Endothelial cell of umbilical vein (primary cell): Measurements from ENCODE around the gene TRIM36. TPM values are rescaled to one million over a fixed set of nuclear protein-coding genes. Genes with fewer than 3 reads are reported as not detected.

Experiments
- BruUV-seq: library from RNA; stranded (reverse); fragments of 400-500 nt; replicated peaks from 2 replicates; lab custom pipeline; 2021; lab: Mats Ljungman, UMichigan
- CTCF ChIA-PET: fragments of 300-600, 350-600 bp; sonication (Branson Sonifier 250); formaldehyde crosslinking; loops from one replicate; lab custom pipeline; 2021; ENCODE audit warnings: antibody characterized with exemption, inconsistent platforms; lab: Charles Lee
- POLR2A ChIA-PET: fragments of 300-600, 350-600 bp; sonication (Branson Sonifier 250); formaldehyde crosslinking; loops from one replicate; lab custom pipeline; 2021; ENCODE audit warnings: antibody characterized with exemption, inconsistent platforms; lab: Charles Lee
- DNase-seq: peaks from one replicate; pipeline ENCODE4 v3.0.0-alpha.2; 2011; ENCODE audit warnings: low read depth, low spot score
- FAIRE-seq: peaks from 2 replicates; lab custom pipeline; 2011; peaks lifted over from hg19 to GRCh38; lab: Jason Lieb, UNC
- H2AFZ ChIP-seq: 2 replicates; pipeline ENCODE4 v1.6.0; 2012; ENCODE audit warnings: low read depth, low read length, control low read depth, inconsistent platforms
- H3K27ac ChIP-seq: 2 replicates; pipeline ENCODE4 v1.5.1; 2011; ENCODE audit warnings: low read depth, mild to moderate bottlenecking, control low read depth, low read length, moderate library complexity; ENCODE audit not compliant: insufficient read depth
- H3K27me3 ChIP-seq, 2 experiments: 2 replicates each; pipeline versions ENCODE4 v1.6.0 to v1.6.1; 2011; ENCODE audit warnings: low read length in 2 of 2, mixed read lengths in 1 of 2; ENCODE audit not compliant: control insufficient read depth in 2 of 2, insufficient read depth in 2 of 2
- H3K36me3 ChIP-seq, 2 experiments: 2 replicates in 1 of 2; 3 replicates in 1 of 2; pipeline ENCODE4 v1.5.1; 2011; ENCODE audit warnings: low read length in 2 of 2, mild to moderate bottlenecking in 1 of 2, moderate library complexity in 1 of 2; ENCODE audit not compliant: control insufficient read depth in 2 of 2, insufficient read depth in 2 of 2; ENCODE audit errors: extremely low read depth in 1 of 2
- H3K4me1 ChIP-seq: 3 replicates; pipeline ENCODE4 v1.5.1; 2011; ENCODE audit warnings: mild to moderate bottlenecking, low read length; ENCODE audit not compliant: control insufficient read depth, insufficient read depth; ENCODE audit errors: extremely low read depth
- H3K4me2 ChIP-seq: 2 replicates; pipeline ENCODE4 v1.6.1; 2011; ENCODE audit warnings: low read length, control low read depth, mixed read lengths; ENCODE audit not compliant: insufficient read depth
- H3K4me3 ChIP-seq, 3 experiments: fragments of 200-600 bp in 1 of 3; sonication (generic), shearing (Covaris generic) in 1 of 3; replicated peaks in 1 of 3; 2 replicates each; pipeline ENCODE4 v1.5.1; 2011 to 2016; ENCODE audit warnings: control low read depth in 3 of 3, low read length in 3 of 3, mild to moderate bottlenecking in 2 of 3, inconsistent platforms in 1 of 3, low read depth in 1 of 3, moderate library complexity in 1 of 3; ENCODE audit not compliant: insufficient read depth in 1 of 3
- H3K79me2 ChIP-seq: 2 replicates; pipeline ENCODE4 v1.6.0; 2012; ENCODE audit warnings: low read length, inconsistent platforms; ENCODE audit not compliant: control insufficient read depth, insufficient read depth
- H3K9ac ChIP-seq: replicated peaks from 2 replicates; pipeline ENCODE3; 2011; ENCODE audit warnings: low read length, control low read depth; ENCODE audit not compliant: insufficient read depth; ENCODE audit errors: extremely low read depth
- H3K9me1 ChIP-seq: replicated peaks from 3 replicates; pipeline ENCODE4 v1.6.0; 2011; ENCODE audit warnings: mild to moderate bottlenecking, low read length; ENCODE audit not compliant: control insufficient read depth, insufficient read depth; ENCODE audit errors: extremely low read depth
- H3K9me3 ChIP-seq: replicated peaks from 2 replicates; pipeline ENCODE4 v1.5.1; 2012; ENCODE audit warnings: low read length, inconsistent platforms; ENCODE audit not compliant: control insufficient read depth, insufficient read depth
- H4K20me1 ChIP-seq: replicated peaks from 2 replicates; pipeline ENCODE3; 2011; ENCODE audit warnings: mild to moderate bottlenecking, low read length; ENCODE audit not compliant: control insufficient read depth, insufficient read depth; ENCODE audit errors: extremely low read depth
- CTCF ChIP-seq, 2 donors: IDR thresholded peaks; 1 replicate in 1 of 2; 2 replicates in 1 of 2; pipeline ENCODE4 v1.5.1; 2011; ENCODE audit warnings: low read length in 2 of 2, mild to moderate bottlenecking in 2 of 2, moderate library complexity in 2 of 2, control low read depth in 1 of 2, inconsistent platforms in 1 of 2, low read depth in 1 of 2; ENCODE audit not compliant: insufficient read depth in 1 of 2; ENCODE audit errors: extremely low read depth in 1 of 2
- EZH2 ChIP-seq: IDR thresholded peaks from 2 replicates; pipeline ENCODE4 v1.6.1; 2012; ENCODE audit warnings: borderline replicate concordance, low read depth, mild to moderate bottlenecking, moderate library complexity, low read length, inconsistent platforms; ENCODE audit not compliant: severe bottlenecking
- FOS ChIP-seq: IDR thresholded peaks from 2 replicates; pipeline ENCODE4 v1.6.1; 2011; ENCODE audit warnings: mild to moderate bottlenecking, low read length, moderate library complexity, borderline replicate concordance; ENCODE audit not compliant: insufficient read depth
- GATA2 ChIP-seq: IDR thresholded peaks from 2 replicates; pipeline ENCODE4 v1.7.0; 2011; ENCODE audit warnings: low read depth, mild to moderate bottlenecking, moderate library complexity, mixed read lengths, low read length; ENCODE audit not compliant: insufficient read length, insufficient read depth
- JUN ChIP-seq: IDR thresholded peaks from 2 replicates; pipeline ENCODE4 v1.6.1; 2011; ENCODE audit warnings: borderline replicate concordance, low read depth; ENCODE audit not compliant: insufficient read length, insufficient read depth
- MAX ChIP-seq: IDR thresholded peaks from 2 replicates; pipeline ENCODE4 v1.6.1; 2011; ENCODE audit not compliant: insufficient read depth, insufficient read length
- MYC ChIP-seq: IDR thresholded peaks from one replicate; pipeline ENCODE4 v1.6.1; 2011; ENCODE audit warnings: mild to moderate bottlenecking, low read depth, low read length
- POLR2A ChIP-seq: IDR thresholded peaks from 2 replicates; pipeline ENCODE4 v1.6.1; 2012; ENCODE audit warnings: low read depth, mild to moderate bottlenecking, control low read depth, low read length
- POLR2AphosphoS5 ChIP-seq: IDR thresholded peaks from 2 replicates; pipeline ENCODE4 v1.6.1; 2012; ENCODE audit warnings: low read depth, mild to moderate bottlenecking, control low read depth, low read length, moderate library complexity; ENCODE audit not compliant: insufficient read depth
- dilution Hi-C: fragments of 300-500 bp; cut with MboI; formaldehyde crosslinking; loops from one replicate; pipeline ENCODE4 v1.15.0; 2019; ENCODE audit warnings: low sequenced_read_pairs; ENCODE audit not compliant: extremely low pct_ligation_motif_present
- intact Hi-C: fragments of 100-400 bp; cut with micrococcal nuclease; formaldehyde crosslinking; loops from one replicate; pipeline ENCODE4 v1.10.0; 2022
- polyA plus RNA-seq, 4 experiments: library from polyadenylated mRNA; depleted of rRNA in 3 of 4; stranded (reverse) in 3 of 4; unstranded in 1 of 4; fragments of >200 nt; gene quantifications; 2 replicates each; pipeline versions ENCODE4 v1.2.1 to v1.2.3, GENCODE V29; 2011 to 2012; ENCODE audit warnings: missing spikeins in 1 of 4
- total RNA-seq: library from RNA; stranded (reverse); gene quantifications from 2 replicates; pipeline ENCODE4 v1.2.3, GENCODE V29; 2021

The TRIM36 gene
- total and polyA plus RNA-seq, 2 donors (not counting 3 experiments of a cell fraction or from before 2014, with no cell fraction given) = 0.76 to 1.2 TPM

GRCh38 chr5:115196161-115196560, 26.5 kb upstream of the TRIM36 start:
- no peaks in the 10 kb centered on the region for H3K9me1 ChIP-seq
- TF ChIP-seq EZH2 (no peak), POLR2A (no peak), JUN (no peak), POLR2AphosphoS5 (no peak), GATA2 (no peak), MAX (no peak), MYC (no peak), FOS (no peak), CTCF (IDR thresholded peaks at IDR 0.05; ENCODE audit: extremely low read depth in 1 of 2, insufficient read depth in 1 of 2, low read depth in 1 of 2, low read length in 2 of 2) (no peak)
- no peaks in the 10 kb centered on the region for H3K36me3 ChIP-seq
- no peak overlapping the region for H3K27ac ChIP-seq
- no peaks in the 10 kb centered on the region for H3K9me3 ChIP-seq
- FAIRE-seq = no peak
- no peaks in the 10 kb centered on the region for H3K79me2 ChIP-seq
- no peak for DNase-seq
- H3K4me3 ChIP-seq = no peak overlapping the region
- H4K20me1 ChIP-seq = no peaks in the 10 kb centered on the region
- ChIA-PET POLR2A (no interaction called here), CTCF (no interaction called here)
- no peak overlapping the region for H2AFZ ChIP-seq
- no peaks in the 10 kb centered on the region for H3K4me1 ChIP-seq
- intact Hi-C loops (no loop called here), dilution Hi-C loops (no loop called here)
- H3K27me3 ChIP-seq = no peaks in the 10 kb centered on the region
- H3K4me2 ChIP-seq = no peak overlapping the region
- no TSS peak for BruUV-seq
- no peak overlapping the region for H3K9ac ChIP-seq
